ENCODE measurements around the gene CEP85L. TPM values are rescaled to one million over a fixed set of nuclear protein-coding genes. Genes with fewer than 3 reads are reported as not detected.

Gene CEP85L
- total and polyA plus RNA-seq, 2 donors (not counting 1 experiment from before 2014, with no cell fraction given): 7.3 to 22.0 TPM

Other genes with a start within 250 kb of the CEP85L start
- gene PLN, start 103.3 kb downstream of the CEP85L start, total RNA-seq: 1.0 and 2.0 TPM in 2 replicates
- gene PLN, start 103.3 kb downstream of the CEP85L start, polyA plus RNA-seq: 0.56 and 1.3 TPM in 2 replicates
- 16.7 and 20.3 TPM in 2 replicates for gene ASF1A, start 242.6 kb upstream of the CEP85L start, total RNA-seq
- gene ASF1A, start 242.6 kb upstream of the CEP85L start, polyA plus RNA-seq: 16.5 and 21.4 TPM in 2 replicates

All from fibroblast of lung (primary cell).